ENCODE results near the gene KAT5.
"Not testable (repeated sequence)": the region's sequence is repeated elsewhere in the genome, so short reads cannot be mapped to it uniquely, and the experiment has no call there.

Gene KAT5

DNA sequence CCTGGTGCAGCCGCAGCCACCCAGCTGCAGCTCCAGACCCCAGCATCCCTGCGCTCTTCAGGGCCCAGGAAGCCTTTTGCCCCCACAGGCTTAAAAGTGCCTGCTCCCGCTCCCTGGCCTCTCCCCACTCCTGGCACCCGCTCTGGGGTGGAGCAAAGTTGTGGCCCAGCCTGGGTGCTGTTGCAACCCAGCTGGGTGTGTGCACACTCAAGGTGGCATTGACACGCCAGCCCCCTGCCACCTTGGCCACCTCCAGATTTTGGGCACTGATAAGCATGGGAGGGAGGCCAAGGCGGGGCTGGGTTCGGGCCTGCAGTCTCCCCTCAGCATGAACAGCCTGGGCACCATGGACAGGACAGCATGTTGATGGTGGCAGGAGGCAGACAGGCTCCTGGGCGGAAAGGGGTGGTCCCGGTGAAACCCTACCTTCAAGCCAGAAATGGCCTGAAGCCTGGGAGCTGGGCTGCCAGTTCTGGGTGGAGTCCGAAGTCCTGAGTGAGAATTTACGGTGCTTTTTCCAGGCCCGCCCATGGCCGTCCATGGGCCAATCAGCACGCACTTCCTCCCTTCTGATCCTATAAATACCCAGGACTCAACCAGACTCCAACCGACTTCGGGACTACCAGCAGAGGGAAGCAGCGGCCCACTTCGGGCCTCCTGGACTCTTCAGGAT lies 32.1 kb downstream of the KAT5 start:
- peak; percentile 15 for DNase-seq (ENCODE audit: low spot score)

GRCh38 chr11:65744699-65745042 lies 32.6 kb downstream of the KAT5 start:
- DNase-seq (ENCODE audit: low spot score), result no peak

- no peak for DNase-seq (ENCODE audit: low spot score)
Measured at GRCh38 chr11:65745049-65745448, 33.0 kb downstream of the KAT5 start.

GRCh38 chr11:65762169-65762568 lies 50.1 kb downstream of the KAT5 start:
- DNase-seq (ENCODE audit: low spot score), result not testable (repeated sequence)

DNA sequence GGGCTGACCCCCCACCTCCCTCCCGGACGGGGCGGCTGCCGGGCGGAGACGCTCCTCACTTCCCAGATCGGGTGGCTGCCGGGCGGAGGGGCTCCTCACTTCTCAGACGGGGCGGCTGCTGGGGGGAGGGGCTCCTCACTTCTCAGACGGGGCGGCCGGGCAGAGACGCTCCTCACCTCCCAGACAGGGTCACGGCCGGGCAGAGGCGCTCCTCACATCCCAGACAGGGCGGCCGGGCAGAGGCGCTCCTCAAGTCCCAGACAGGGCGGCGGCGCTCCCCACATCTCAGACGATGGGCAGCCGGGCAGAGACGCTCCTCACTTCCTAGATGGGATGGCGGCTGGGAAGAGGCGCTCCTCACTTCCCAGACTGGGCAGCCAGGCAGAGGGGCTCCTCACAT lies 50.8 kb downstream of the KAT5 start:
- DNase-seq (ENCODE audit: low spot score), result not testable (repeated sequence)

GRCh38 chr11:65764434-65764833 lies 52.4 kb downstream of the KAT5 start:
- DNase-seq (ENCODE audit: low spot score), result no peak

GRCh38 chr11:65766535-65766934 lies 54.5 kb downstream of the KAT5 start:
- DNase-seq (ENCODE audit: low spot score), result no peak

DNA sequence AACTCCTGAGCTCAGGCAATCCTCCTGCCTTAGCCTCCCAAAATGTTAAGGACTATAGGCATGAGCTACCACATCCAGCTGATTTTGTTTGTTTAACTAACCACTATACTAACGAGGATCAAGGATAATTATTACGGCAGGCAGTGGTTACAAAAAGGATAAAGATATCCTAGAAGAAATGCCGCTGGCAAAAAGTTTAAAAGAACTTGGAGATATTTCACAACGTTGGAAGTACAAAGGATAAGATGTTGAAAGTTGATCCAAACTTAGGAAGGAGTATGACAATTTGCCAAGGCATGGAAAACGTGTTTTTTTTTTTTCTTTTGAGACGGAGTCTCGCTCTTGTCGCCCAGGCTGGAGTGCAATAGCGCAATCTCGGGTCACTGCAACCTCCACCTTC lies 55.4 kb downstream of the KAT5 start:
- DNase-seq (ENCODE audit: low spot score), result no peak

GRCh38 chr11:65767806-65768205 lies 55.8 kb downstream of the KAT5 start:
- DNase-seq (ENCODE audit: low spot score), result not testable (repeated sequence)
